ENCODE results near the gene CEP152.

DNA sequence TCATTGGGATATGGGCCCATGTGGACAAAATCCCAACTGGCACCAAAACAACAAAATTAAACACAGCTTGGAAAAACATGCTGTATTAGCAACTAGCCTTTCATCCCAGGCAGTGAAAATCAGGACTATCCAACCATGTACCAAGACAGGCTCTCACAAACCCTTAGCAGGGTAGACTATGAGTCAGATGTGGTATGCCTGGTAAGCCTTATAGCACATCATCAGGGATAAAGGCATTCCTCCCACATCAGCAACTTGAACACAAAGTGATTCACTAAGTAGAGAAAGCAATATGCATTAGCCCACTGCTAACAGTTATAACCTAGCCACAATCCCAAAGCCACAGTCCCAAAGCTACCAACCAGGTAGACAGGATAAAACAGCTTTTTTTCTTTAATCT, 8.0 kb downstream of the CEP152 start:
- TF ChIP-seq EP300 (IDR thresholded peaks at IDR 0.05; ENCODE audit: borderline replicate concordance) (no peak), CREB1 (IDR thresholded peaks at IDR 0.05; ENCODE audit: low read depth) (no peak), REST (IDR thresholded peaks at IDR 0.05; ENCODE audit: low read depth) (no peak), RAD21 (IDR thresholded peaks at IDR 0.05; ENCODE audit: low read depth) (no peak), TAF1 (IDR thresholded peaks at IDR 0.05; ENCODE audit: low read depth) (no peak), YY1 (IDR thresholded peaks at IDR 0.05; ENCODE audit: low read depth) (no peak), TEAD4 (IDR thresholded peaks at IDR 0.05) (no peak), FOXM1 (IDR thresholded peaks at IDR 0.05; ENCODE audit: borderline replicate concordance, low read depth) (no peak), EGR1 (IDR thresholded peaks at IDR 0.05) (no peak)
